ENCODE data around the gene AZIN2. TPM values are rescaled to one million over a fixed set of nuclear protein-coding genes. Genes with fewer than 3 reads are reported as not detected.

Gene AZIN2
- total and polyA plus RNA-seq, 10 of the 15 experiments (the other 5 are each of a cell fraction or from before 2014, with no cell fraction given): 0.02 to 0.85 (median 0.23) TPM

GRCh38 chr1:33087677-33088076 is 6.7 kb downstream of the AZIN2 start (continued):
- no peak for TF ChIP-seq POU2F2 (IDR thresholded peaks at IDR 0.05; ENCODE audit: borderline replicate concordance, low read depth, low read length)
- no peak for TF ChIP-seq ATF3 (IDR thresholded peaks at IDR 0.05; ENCODE audit: borderline replicate concordance, extremely low read depth, low read depth, low read length)
- no peak for TF ChIP-seq SIN3A (IDR thresholded peaks at IDR 0.05; ENCODE audit: low read depth, low read length)
- no peak for TF ChIP-seq CREM (IDR thresholded peaks at IDR 0.05; ENCODE audit: low read depth)

- POLR2A ChIA-PET: no interaction called here
Measured at GRCh38 chr1:33088119-33088906, 7.4 kb downstream of the AZIN2 start.

More at GRCh38 chr1:33088119-33088906, 7.4 kb downstream of the AZIN2 start:
- WGBS (ENCODE audit: insufficient coverage, insufficient replicate concordance, low lambda C conversion rate, missing lambda C conversion rate): 38% methylated on average over 9 of the region's 9 CpGs
- Histone ChIP-seq H3K9me3 (replicated peaks; ENCODE audit: control insufficient read depth, insufficient read depth, low read length) (no peaks in the 10 kb centered on the region), H2AFZ (ENCODE audit: control insufficient read depth, low read depth, low read length) (peak overlapping the region; percentile 13), H4K20me1 (ENCODE audit: control insufficient read depth, insufficient read depth) (no peaks in the 10 kb centered on the region), H3K9ac (ENCODE audit: control insufficient read depth, insufficient read depth, low read length) (no peak overlapping the region), H3K4me2 (ENCODE audit: control insufficient read depth, insufficient read depth) (no peak overlapping the region), H3K79me2 (ENCODE audit: control insufficient read depth, insufficient read depth, low read length) (no peaks in the 10 kb centered on the region), H3K36me3 (ENCODE audit: control insufficient read depth in 2 of 2, insufficient read depth in 2 of 2, low read length in 1 of 2) (no peaks in the 10 kb centered on the region), H3K27me3 (replicated peaks in 1 of 2; ENCODE audit: control insufficient read depth in 2 of 2, insufficient read depth in 2 of 2, low read length in 1 of 2) (peaks cover 0 to 6% of the 10 kb centered on the region in 2 experiments; a peak in 3 of 4 replicates), H3K27ac (ENCODE audit: control insufficient read depth, insufficient read depth) (no peak overlapping the region), H3K4me1 (ENCODE audit: control insufficient read depth, insufficient read depth, low read length) (peaks cover 14% of the 10 kb centered on the region), H3K4me3 (no peak overlapping the region)
- in situ Hi-C loops (cut with MboI) (no loop called here), intact Hi-C loops (cut with micrococcal nuclease; ENCODE audit: unreplicated experiment) (no loop called here)
- CTCF ChIA-PET: interaction anchor here (0.5 to 2.9 kb wide), 8 partner anchors 10 to 376 kb away, joined by 3 to 15 read pairs (median 6); no protein-coding TSS in a partner anchor
- RAD21 ChIA-PET (ENCODE audit: unreplicated experiment): interaction anchor here (0.6 to 5.1 kb wide), 5 partner anchors 8 to 266 kb away, joined by 3 to 42 read pairs (median 7); no protein-coding TSS in a partner anchor
- peak; percentile 57 for FAIRE-seq
- BruUV-seq (replicated peaks): no TSS peak
- peak; percentile 7 for DNase-seq (ENCODE audit: low read depth, low spot score)
- ATAC-seq: peak; percentile 61
- TF ChIP-seq IKZF2 (IDR thresholded peaks at IDR 0.05): no peak
- TF ChIP-seq SPI1 (IDR thresholded peaks at IDR 0.05; ENCODE audit: borderline replicate concordance, insufficient read depth, low read depth, low read length): peak; percentile 67; the same call in 1 of the 2 replicates
- SMC1A ChIA-PET (ENCODE audit: uncharacterized antibody, unreplicated experiment): interaction anchor here (0.6 to 4.5 kb wide), 6 partner anchors 10 to 215 kb away, joined by 3 to 34 read pairs (median 3); no protein-coding TSS in a partner anchor
